Fibroblast of upper back skin (primary cell): ENCODE measurements around the gene MINDY4.

Source experiments
- DNase-seq: peaks from one replicate; pipeline ENCODE4 v3.0.0-alpha.2; 2013

Gene MINDY4

DNA sequence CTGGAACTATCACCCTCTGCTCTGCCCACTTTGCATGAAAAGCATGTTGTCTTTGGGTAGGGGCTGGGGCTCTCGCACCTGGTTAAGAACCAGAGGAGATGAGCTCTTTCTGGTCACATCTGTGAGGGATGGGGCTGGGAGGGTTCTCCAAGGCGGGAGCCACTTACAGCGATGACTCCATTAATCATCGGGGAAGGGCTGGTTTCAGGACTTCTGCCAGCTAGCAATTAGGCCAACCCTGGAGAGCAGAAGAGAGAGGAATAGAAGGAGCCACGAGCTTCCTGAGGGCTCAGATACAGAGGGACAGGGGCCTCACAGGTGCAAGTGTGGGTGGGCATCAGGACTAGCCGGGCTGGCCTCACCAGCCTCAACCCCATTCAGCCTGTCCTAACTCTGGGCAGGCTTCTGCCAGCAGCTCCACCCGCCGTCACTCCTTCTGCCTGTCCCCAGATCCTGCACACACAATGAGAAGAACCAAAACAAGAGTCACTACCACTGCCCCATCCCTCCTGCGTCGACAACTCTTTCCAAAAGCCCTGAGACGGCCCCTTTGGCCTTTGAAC is 148.9 kb downstream of the MINDY4 start:
- DNase-seq = peak; percentile 41

DNA sequence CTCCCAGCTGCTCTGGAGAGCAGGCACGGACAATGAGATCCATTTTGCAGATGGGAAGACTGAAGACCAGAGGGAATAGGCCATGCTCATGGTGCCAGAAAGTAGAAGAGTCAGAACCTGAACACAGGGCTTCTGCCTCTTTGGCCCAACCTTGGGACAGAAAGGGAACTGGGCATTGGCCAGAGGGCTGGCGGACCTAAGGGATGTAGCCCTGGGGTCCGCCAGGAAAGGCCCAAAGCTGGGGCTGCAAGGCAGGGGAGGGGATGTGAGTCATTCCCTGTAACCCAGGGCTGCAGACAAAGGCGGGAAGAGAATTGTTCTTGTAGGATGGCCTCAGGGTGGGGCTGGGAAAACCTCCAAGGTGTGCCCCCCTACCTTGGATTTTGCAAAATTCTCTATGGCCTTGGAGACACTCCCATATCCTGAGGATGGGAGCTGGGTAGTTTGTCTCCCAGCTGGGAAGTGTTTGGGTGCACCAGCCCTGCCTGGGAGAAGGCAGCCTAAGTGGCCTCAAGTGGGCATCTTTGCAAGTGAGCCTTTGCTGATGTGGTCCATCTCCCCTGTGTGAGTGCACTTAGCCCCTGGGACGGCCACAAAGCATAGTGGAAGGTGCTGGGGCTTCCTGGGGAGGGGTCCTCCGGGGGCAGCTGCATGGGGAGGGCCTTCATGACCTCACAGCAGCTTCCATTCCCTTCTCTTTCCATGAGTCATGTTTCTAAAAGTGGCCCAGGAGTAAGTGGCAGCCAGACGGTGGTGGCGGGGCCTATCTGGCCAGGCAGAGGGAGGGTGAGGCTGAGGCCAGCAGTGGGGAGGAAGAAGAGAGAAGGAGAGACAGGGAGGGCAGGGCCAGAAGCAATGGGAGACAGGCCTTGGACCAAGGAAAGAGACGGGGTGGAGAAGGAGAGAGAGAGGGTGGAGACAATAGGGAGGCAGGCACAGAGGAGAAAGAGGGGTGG is 149.6 kb downstream of the MINDY4 start:
- peak; percentile 56 for DNase-seq

DNA sequence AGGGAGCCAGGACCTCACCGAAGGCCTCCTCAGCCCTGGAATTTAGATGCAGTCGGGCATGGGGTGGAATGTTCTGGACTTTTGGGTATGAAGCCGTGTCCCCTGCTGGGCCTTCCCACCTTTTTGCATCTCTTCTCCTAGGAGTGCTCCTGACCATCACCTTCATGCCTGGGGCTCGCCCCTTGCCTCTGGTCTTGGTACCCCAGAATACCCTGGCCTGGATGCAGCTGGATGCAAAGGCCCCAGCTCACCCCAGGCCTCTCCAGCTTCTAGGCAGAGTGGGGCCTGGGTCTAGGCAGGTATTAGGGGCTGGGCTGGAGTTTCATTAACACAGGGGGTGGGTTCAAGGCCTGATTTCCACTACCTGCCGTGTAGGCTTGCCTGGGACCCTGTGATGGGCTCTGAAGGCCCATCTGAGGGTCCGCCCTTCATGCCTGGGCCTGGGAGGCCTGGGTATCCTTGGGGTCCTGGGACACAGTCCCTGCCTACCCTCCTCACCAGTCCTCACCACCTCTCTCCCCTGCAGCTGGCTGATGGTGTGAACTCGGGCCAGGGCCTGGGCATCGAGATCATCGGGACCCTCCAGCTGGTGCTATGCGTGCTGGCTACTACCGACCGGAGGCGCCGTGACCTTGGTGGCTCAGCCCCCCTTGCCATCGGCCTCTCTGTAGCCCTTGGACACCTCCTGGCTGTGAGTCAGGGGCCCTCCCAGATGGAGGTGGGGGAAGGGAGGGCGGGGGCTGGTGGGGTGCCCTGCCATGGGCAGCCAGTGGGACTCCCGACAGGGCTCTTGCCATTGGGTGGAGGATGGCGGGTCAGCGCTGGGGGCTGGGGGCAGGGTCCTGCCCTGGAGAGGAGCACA is 150.6 kb downstream of the MINDY4 start:
- DNase-seq = no peak

DNA sequence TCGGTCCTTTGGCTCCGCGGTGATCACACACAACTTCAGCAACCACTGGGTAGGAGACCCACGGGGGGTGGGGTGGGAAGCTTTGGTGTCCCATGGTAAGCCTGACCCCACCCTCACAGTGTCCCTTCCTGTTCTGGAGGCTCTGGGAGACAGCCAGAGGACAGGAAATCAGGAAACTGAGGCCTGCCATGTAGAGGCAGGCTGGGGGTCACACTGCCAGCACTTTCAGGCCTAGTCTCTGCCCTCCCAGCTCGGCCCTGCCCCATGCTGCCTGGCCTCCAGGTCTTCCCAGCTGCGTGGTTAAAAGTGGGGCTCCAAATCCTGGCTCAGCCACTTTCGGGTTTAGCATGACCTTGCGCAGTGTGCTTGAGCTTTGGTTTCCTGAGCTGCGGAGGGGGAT is 151.4 kb downstream of the MINDY4 start:
- no peak for DNase-seq

DNA sequence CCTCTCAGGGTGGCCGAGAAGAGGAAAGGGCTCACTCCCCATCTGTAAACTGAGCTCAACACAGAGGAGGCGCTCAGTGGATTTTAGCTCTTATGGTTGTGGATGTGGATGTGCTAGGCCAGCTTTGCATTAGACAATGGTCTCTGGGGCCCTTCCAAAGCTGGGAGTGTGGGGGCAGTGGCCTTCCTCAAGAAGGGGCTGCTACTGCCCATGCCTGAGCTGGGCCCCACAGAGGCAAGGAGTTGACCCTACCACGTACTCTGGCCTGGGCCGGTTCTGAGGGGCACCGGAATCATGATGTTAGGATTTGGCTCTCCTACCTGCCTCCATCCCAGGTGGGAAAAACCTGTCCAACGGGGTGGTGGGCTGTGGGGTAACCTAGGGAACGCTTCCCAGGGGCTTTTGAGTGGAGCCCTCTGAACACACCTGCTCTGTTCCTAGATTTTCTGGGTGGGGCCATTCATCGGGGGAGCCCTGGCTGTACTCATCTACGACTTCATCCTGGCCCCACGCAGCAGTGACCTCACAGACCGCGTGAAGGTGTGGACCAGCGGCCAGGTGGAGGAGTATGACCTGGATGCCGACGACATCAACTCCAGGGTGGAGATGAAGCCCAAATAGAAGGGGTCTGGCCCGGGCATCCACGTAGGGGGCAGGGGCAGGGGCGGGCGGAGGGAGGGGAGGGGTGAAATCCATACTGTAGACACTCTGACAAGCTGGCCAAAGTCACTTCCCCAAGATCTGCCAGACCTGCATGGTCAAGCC is 152.0 kb downstream of the MINDY4 start:
- DNase-seq = no peak

DNA sequence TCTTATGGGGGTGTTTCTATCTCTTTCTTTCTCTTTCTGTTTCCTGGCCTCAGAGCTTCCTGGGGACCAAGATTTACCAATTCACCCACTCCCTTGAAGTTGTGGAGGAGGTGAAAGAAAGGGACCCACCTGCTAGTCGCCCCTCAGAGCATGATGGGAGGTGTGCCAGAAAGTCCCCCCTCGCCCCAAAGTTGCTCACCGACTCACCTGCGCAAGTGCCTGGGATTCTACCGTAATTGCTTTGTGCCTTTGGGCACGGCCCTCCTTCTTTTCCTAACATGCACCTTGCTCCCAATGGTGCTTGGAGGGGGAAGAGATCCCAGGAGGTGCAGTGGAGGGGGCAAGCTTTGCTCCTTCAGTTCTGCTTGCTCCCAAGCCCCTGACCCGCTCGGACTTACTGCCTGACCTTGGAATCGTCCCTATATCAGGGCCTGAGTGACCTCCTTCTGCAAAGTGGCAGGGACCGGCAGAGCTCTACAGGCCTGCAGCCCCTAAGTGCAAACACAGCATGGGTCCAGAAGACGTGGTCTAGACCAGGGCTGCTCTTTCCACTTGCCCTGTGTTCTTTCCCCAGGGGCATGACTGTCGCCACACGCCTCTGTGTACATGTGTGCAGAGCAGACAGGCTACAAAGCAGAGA is 152.7 kb downstream of the MINDY4 start:
- DNase-seq = no peak

DNA sequence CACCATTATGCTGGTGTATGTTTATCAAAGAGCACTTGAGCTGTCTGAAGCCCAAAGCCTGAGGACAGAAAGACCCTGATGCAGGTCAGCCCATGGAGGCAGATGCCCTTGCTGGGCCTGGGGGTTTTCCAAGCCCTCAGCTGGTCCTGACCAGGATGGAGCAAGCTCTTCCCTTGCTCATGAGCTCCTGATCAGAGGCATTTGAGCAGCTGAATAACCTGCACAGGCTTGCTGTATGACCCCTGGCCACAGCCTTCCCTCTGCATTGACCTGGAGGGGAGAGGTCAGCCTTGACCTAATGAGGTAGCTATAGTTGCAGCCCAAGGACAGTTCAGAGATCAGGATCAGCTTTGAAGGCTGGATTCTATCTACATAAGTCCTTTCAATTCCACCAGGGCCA is 153.4 kb downstream of the MINDY4 start:
- no peak for DNase-seq

DNA sequence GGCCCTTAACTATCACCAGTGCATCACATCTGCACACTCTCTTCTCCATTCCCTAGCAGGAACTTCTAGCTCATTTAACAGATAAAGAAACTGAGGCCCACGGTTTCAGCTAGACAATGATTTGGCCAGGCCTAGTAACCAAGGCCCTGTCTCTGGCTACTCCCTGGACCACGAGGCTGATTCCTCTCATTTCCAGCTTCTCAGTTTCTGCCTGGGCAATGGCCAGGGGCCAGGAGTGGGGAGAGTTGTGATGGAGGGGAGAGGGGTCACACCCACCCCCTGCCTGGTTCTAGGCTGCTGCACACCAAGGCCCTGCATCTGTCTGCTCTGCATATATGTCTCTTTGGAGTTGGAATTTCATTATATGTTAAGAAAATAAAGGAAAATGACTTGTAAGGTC is 153.9 kb downstream of the MINDY4 start:
- no peak for DNase-seq

DNA sequence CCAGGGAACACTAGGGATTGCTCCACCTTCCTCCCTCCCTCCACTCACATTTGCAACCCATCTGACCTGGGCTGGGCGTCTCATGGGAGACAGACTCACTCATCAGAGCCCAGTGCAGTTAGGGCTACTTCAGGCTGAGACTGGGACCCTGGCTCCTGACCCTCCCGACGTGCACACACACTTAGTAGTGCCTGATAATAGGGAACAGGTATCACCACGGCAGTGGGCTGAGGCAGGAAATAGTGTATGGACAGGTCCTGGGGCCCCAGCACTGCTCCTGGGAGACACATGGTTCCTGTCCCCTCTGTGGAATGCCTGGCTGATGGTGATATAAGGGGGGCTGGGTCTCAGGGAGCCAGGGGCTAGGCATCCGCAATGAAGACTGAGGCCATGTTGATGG is 154.7 kb downstream of the MINDY4 start:
- no peak for DNase-seq

DNA sequence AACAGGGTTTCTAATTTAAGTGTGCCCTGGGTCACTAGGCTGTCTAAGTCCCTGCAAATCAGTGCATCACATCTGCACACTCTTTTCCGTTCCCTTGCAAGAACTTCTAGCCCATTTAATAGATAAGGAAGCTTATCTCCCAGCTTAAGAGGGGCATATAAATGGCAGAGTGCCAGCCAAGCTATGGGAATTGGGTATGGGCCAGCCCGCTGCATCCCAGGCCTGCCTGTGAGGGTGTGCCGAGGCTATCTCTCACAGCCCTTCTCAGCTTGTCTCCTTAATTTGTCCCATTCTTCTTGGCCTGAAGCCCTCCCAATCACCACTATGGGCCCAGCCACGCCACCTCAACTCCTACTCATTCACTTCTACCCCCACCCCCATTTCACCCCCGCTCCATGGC is 155.1 kb downstream of the MINDY4 start:
- no peak for DNase-seq

DNA sequence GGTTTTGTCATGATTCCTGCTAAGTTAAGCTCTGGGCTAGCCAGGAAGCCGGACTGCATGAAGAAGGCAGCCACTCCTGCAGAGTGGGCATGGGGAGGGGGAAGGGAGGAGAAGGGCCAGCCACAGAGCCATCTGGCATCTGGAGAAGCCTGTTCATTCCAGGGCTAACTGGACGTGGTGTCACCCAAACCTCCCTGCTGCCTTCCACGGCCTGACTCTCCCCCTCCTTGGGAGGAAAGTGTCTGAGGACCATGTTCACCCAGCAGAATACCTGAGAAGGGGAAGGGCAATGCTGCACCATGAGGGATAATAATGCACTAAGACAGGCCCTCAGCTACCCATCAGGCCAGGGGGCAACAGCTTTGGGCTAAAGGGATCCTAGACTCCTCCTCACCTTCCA is 155.8 kb downstream of the MINDY4 start:
- no peak for DNase-seq

DNA sequence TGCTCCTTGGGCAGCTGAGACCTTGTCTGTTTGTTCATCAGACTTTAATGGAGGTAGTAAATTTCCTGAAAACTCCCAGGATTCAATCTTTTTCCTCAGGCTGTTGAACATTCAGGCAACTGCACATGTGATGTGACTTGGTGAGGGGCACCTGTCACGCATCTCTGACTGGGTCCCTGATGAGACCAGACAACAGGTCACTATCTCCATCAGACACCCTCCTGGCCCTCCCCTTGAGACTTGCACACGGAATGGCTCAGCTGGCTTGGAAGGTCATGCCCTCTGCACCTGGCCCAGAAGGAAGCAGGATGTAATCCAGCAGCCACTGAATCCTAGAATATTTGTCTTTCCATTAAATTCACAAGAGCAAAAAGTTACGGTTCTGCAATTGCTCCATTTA is 156.3 kb downstream of the MINDY4 start:
- DNase-seq = no peak

DNA sequence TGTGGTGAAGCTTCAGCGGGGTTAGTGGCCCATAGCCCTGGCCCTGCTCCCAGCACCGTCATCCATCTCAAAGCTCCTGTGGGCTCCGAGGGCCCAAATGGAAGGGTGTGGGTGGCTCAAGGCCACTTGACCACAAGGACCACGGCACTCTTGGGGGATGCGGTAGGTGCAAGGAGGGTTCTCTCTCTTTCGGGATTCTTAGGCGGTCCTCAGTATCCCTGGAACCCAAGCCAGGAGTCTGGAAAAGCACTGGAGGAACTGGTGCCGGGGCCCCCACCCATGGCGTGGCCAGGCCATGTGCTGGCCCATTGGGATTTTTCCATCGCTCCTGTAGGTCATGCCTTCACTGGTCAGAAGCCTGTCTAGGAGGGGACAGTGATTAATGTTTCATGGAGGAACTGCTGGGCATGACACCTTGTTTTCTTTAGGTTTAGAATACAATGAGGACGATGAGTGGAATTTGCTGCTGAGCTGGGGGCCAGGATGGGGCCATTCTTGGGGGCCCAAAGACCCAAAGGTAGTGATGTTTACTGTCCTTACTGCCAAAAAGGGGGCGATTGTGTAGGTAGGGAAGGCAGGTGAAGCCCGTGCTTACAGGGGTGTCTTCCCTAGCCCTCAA is 157.1 kb downstream of the MINDY4 start:
- DNase-seq = no peak

DNA sequence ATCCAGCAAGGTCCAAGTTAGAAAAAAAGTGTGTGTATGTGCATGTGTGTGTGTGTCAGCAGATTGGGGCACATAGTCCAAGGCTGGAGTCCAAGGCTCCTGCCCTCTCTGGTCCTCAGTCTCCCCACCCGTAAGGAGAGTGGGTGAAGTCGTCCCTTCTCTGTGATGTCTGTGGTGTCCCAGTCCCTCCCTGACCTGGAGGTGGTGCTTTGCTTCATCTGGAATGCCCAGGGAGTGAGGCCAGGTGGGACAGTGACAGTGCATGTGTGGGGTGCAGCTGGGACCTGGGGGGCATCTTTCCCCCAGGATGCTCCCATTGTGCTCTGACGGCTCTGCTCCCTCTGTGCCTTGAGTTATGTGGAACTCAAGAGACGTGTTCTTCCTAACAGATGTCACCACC is 158.5 kb downstream of the MINDY4 start:
- DNase-seq = no peak

DNA sequence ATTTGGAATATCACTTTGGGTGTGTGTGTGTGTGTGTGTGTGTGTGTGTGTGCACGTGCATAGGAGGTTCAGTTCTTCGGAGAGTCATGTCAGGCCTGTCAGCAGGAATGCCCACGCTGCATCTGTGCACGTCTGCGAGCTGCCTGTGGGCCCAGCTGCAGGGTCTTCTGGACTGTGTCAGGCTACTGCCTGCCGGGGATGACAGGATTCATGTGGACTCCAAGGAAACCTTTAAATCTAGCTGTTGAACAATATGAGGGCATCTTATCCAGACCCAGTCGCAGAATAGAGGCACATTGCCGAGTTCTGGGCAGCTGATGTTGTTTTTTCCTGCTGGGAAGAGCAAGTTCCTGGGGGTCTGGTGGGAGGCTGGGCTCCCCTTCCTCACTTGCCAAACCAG is 159.4 kb downstream of the MINDY4 start:
- no peak for DNase-seq

DNA sequence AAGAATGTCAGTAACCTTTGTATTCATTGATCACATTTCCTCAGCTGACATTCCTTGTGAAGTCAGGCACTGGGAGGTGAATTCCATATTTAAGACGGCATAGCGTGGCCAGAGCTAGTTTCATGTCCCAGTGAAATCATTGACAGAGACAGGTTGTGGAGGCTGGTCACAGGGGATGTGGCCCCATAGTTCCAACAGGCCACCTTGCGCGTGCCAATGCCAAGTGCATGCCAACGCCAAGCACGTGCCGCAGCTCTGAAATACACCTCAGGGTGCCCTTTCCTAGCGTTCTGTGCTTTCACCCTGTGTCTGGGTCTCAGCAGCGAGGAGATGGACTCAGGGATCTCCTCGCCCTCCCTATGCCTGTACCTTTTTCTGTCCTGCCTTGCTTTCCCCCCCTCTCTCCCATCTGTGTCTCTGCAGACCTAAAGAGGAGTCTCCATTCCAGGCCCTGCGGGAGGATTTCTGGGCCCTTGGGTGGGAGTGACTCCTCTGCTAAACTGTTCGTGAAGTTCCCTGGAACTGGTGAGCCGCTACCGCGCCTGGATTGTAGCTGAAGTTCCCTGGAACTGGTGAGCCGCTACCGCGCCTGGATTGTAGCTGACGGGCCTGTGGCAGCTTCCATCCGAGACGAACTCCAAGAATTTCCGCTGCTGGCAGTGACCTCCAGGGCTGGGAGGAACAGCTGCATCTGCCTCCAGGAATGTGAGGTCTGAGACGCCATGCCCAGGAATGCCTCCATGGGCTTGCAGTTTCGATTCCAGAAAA is 160.1 kb downstream of the MINDY4 start:
- peak; percentile 70 for DNase-seq

DNA sequence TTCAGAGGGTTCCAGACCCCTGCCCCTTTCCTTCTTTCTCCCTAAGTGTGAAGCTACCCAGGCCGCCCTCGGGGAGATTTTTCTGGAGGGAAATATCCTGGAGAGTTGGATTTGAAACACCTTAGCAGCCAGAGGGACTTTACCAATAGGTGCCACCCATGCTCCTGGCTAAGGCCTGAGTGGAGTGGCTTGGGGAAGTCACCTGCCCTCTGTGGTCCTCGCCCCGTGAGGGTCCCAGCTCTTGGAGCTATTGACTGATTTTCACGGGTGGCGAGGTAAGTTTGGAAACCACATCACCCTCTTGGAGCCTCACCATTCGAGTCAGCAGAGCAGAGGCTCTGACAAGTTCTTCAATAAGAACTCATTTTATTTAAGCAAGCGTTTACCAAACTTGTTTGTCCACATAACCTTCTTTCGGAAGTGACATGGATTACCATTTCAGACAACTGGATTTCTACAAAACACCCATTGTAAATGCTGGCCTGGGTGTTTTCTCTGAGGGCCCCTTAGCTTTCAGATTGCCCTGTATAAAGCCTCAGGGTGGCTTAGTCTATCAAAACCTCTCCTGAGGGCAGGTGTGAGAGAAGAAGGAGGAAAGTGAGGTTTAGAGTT is 160.8 kb downstream of the MINDY4 start:
- no peak for DNase-seq

DNA sequence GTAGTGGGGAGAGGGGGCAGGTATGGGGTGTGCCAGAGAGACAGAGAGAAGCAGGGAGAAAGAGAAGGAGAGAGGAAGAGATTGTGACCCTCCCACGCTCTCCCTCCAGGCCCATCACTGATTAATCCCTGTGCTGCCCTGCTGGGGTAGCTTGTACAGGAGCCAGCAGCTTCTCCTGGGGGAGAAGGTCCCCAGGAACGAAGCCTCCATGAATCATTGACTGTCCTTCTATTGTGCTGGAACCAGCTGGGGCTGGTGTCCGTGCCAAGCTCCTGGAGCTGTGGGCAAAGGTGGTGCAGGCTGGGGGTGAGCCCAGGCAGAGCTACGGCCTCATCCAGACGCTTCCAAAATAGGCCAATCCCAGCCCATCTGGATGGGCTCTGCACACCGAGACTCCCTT is 161.3 kb downstream of the MINDY4 start:
- no peak for DNase-seq

DNA sequence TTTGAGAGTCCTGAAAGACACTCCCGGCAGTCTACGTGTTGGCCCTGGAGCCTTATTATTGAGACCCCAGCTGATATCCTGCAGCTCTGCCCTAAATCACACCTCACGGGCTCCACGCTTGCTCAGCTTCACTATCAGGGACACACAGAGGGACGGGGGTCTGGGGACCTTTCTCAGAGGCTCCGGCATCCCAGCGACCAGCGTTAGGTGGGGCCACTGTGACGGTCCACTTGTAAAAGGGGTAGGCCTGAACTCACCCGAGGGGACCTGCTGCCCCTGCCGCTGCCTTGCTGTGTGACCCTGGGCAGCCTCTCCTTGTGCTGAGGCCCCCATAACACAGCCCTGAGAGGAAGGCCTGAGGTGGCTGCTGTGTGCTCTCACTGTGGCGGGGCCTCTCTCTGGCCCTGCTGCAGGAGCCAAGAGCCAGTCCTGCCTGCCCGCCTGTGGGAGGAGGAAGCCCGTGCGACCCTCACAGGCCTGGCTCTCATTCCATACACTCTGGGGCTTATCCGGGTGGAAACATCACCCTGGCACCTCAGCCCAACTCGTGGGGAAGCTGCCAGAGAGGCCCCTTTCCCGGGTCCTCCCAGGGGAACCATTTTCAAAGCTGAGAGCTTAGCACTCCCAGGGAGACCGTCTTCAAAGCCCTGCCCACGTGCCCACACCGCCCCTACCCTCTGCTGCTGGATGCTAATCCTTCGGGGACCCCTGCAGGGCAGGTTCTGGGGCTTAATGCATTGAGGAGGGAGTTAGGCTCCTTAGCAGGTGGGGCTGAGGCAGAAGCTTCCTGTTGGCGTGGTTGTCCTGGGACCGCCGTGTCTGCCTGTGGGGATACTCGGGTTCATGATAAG is 162.1 kb downstream of the MINDY4 start:
- DNase-seq = no peak

DNA sequence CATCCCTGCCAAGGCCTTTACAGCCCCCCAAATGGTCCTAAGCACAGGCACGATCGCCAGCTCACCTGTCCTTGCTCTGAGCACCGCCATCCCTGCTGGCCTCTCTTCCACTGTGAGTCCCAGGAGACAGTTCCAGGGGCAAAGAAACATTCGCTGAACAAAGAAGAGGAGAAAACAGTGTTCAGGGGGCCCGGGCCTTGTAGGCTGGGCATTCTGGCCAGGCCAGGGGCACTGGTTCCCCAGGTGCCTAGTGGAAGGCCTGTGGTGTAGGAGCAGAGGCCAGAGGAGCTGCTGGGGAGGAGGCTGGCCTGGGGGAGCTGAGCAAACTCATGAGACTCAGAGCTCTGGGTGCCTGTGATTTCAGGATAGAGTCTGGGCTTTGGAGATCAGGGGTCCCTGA is 163.0 kb downstream of the MINDY4 start:
- no peak for DNase-seq
